ENCODE results near the gene TEX2.
"Not testable (repeated sequence)": the region's sequence is repeated elsewhere in the genome, so short reads cannot be mapped to it uniquely, and the experiment has no call there.

TEX2 gene

GRCh38 chr17:64171041-64171440 is 92.0 kb downstream of the TEX2 start:
- no peak for DNase-seq (ENCODE audit: low read depth in 1 of 2, low spot score in 1 of 2)
- Histone ChIP-seq H3K27ac (replicated peaks) (no peak overlapping the region), H3K4me3 (replicated peaks; ENCODE audit: insufficient read depth, low read length) (no peak overlapping the region), H3K27me3 (ENCODE audit: insufficient read depth, poor library complexity, severe bottlenecking) (no peaks in the 10 kb centered on the region)
- TF ChIP-seq SPI1 (IDR thresholded peaks at IDR 0.05; ENCODE audit: borderline replicate concordance, low read depth) (no peak), GABPA (IDR thresholded peaks at IDR 0.05; ENCODE audit: low read depth) (no peak), CTCF (IDR thresholded peaks at IDR 0.05; ENCODE audit: insufficient read depth, low read length) (no peak), POLR2AphosphoS5 (IDR thresholded peaks at IDR 0.05; ENCODE audit: low read depth) (no peak), REST (IDR thresholded peaks at IDR 0.05; ENCODE audit: insufficient replicate concordance, low read depth) (no peak)

- no peak overlapping the region for H3K27ac ChIP-seq (replicated peaks)
- no peaks in the 10 kb centered on the region for H3K27me3 ChIP-seq (ENCODE audit: insufficient read depth, poor library complexity, severe bottlenecking)
- no peak overlapping the region for H3K4me3 ChIP-seq (replicated peaks; ENCODE audit: insufficient read depth, low read length)
- no peak for TF ChIP-seq SPI1 (IDR thresholded peaks at IDR 0.05; ENCODE audit: borderline replicate concordance, low read depth)
- no peak for TF ChIP-seq POLR2AphosphoS5 (IDR thresholded peaks at IDR 0.05; ENCODE audit: low read depth)
- TF ChIP-seq GABPA (IDR thresholded peaks at IDR 0.05; ENCODE audit: low read depth), result no peak
- DNase-seq (ENCODE audit: low read depth in 1 of 2, low spot score in 1 of 2), result no peak
Observed at GRCh38 chr17:64170286-64170685, 92.8 kb downstream of the TEX2 start.

- not testable (repeated sequence) for DNase-seq (ENCODE audit: low read depth in 1 of 2, low spot score in 1 of 2); H3K27me3 ChIP-seq (ENCODE audit: insufficient read depth, poor library complexity, severe bottlenecking); H3K27ac ChIP-seq (replicated peaks); H3K4me3 ChIP-seq (replicated peaks; ENCODE audit: insufficient read depth, low read length)
Observed at GRCh38 chr17:64167666-64168065, 95.4 kb downstream of the TEX2 start.

- Histone ChIP-seq H3K27me3 (ENCODE audit: insufficient read depth, poor library complexity, severe bottlenecking) (no peaks in the 10 kb centered on the region), H3K27ac (replicated peaks) (no peak overlapping the region), H3K4me3 (replicated peaks; ENCODE audit: insufficient read depth, low read length) (no peak overlapping the region)
- TF ChIP-seq CTCF (IDR thresholded peaks at IDR 0.05; ENCODE audit: insufficient read depth, low read length), result no peak
- no peak for TF ChIP-seq REST (IDR thresholded peaks at IDR 0.05; ENCODE audit: insufficient replicate concordance, low read depth)
- no peak for TF ChIP-seq SPI1 (IDR thresholded peaks at IDR 0.05; ENCODE audit: borderline replicate concordance, low read depth)
- no peak for TF ChIP-seq POLR2AphosphoS5 (IDR thresholded peaks at IDR 0.05; ENCODE audit: low read depth)
- no peak for DNase-seq (ENCODE audit: low read depth in 1 of 2, low spot score in 1 of 2)
Observed at GRCh38 chr17:64166876-64167275, 96.2 kb downstream of the TEX2 start.

- Histone ChIP-seq H3K27ac (replicated peaks) (no peak overlapping the region), H3K27me3 (ENCODE audit: insufficient read depth, poor library complexity, severe bottlenecking) (no peaks in the 10 kb centered on the region), H3K4me3 (replicated peaks; ENCODE audit: insufficient read depth, low read length) (no peak overlapping the region)
- DNase-seq (ENCODE audit: low read depth in 1 of 2, low spot score in 1 of 2), result no peak
- TF ChIP-seq CTCF (IDR thresholded peaks at IDR 0.05; ENCODE audit: insufficient read depth, low read length), result no peak
- no peak for TF ChIP-seq REST (IDR thresholded peaks at IDR 0.05; ENCODE audit: insufficient replicate concordance, low read depth)
- no peak for TF ChIP-seq POLR2AphosphoS5 (IDR thresholded peaks at IDR 0.05; ENCODE audit: low read depth)
- no peak for TF ChIP-seq SPI1 (IDR thresholded peaks at IDR 0.05; ENCODE audit: borderline replicate concordance, low read depth)
- no peak for TF ChIP-seq GABPA (IDR thresholded peaks at IDR 0.05; ENCODE audit: low read depth)
Observed at GRCh38 chr17:64165347-64165746, 97.7 kb downstream of the TEX2 start.

Measured in HL-60 (cell line).